Activated CD4-positive, alpha-beta T cell treated with anti-CD3 and anti-CD28 coated beads for 48 hours (primary cell): ENCODE results near the gene TNS3.
"Not testable (repeated sequence)": the region's sequence is repeated elsewhere in the genome, so short reads cannot be mapped to it uniquely, and the experiment has no call there.

ENCODE experiments used
- DNase-seq: peaks from one replicate; pipeline ENCODE4 v3.0.0-alpha.2; 2020

The TNS3 gene

GRCh38 chr7:47482013-47482875, 99.7 kb downstream of the TNS3 start:
- no peak for DNase-seq

DNA sequence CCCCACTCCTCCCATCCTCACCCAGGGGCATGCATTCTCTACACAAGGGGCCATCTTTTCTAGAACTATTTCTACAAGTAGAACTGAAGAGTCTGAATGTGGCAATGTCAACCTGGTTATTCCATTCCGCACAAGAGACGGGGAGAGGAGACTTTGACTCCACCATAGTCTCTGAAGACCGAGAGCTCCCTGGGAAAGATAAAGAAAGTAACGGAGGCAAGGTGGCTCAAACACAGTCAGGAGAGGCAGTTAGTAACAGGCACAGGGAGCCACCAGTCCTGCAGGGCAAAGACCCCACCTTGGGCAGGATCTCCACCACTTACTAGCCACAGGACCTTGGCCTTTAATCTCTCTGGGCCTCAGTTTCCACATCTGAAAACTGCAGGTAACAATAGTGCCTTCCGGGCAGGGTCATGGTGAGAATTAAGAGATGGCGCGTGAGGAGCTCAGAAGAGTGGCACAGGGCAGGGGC, 100.3 kb downstream of the TNS3 start:
- DNase-seq, result no peak

DNA sequence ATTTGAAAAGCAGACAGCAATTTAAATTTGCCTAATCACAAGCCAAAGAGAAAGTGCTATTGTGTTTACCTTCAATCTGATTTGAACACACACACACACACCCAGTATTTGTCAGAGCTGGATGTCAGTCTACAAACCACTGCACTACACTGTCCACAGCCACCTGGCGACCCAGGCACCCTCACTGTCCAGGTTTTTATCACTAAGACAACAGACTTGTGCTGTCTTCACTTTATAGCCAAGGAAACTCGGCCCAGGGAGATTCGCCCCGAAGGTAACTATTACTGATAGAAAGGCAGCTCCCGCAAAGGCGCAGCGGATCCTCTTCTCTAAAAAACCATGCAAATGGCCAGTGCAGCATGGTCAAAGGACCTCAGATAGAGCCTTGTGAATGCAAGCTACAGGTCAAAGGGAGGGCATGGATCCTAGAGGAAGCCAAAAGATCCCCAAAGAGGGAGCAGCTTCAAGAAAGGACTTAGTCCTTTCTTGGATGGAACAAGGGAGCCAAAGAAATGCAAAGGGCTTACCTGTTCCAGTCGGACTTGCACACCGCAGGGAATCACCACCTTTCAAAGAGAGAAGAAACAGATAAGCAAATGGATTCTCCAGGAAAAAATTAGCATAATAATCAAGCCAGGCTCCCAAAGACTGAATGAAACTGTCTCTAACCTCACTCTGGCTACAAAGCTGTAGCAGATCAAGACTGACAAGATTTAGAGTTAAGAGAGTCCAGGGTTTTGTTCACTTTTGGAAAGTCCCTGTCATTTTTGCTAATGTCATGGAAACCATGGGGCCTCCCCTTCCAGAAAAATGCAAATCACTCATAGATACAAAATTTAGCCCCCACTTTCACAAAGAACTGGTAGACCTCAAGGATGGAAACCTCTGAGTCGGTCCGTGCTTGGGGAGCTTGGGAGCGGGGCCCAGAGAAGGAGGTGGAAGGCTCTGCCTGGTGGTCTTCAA, 101.1 kb downstream of the TNS3 start:
- no peak for DNase-seq

- DNase-seq, result no peak
Observed at GRCh38 chr7:47479821-47480575, 101.9 kb downstream of the TNS3 start.

DNA sequence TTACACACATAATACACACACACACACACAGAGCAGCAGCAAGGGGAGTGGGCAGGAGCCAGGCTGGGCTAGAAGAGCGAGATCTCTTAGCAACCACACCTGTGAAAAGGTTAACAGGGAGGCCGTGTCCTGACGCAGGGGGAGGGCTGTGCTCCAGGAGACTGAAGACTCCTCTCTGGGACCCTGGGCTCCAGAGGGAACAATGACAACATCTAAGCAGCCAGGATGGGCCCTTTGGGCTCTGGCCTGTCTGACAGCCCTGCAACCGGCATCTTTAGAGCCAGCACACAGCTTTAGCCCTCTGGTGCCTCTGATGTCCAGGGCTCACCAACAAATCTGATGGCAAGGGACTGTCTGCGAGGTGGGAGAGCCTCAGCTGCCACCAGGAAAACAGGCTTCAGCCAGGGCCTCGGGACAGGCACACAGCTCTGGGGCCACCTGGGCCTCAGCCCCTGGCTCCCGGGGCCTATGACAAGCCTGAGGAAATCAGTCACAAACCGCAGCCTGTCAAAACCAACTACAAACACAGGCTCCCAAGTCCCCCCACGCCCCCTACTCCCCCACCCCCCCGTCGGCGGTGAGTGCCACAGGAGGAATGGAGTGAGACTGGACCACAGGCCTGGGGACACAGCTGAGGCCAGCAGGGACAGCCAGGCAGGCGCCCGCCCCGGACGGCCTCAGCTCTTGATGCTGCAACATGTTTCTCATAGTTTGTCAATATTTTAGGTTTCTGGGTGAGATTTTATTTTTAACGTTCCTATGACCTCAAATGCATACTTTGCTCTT, 102.8 kb downstream of the TNS3 start:
- DNase-seq, result no peak

GRCh38 chr7:47478017-47478344, 103.9 kb downstream of the TNS3 start:
- DNase-seq, result no peak

DNA sequence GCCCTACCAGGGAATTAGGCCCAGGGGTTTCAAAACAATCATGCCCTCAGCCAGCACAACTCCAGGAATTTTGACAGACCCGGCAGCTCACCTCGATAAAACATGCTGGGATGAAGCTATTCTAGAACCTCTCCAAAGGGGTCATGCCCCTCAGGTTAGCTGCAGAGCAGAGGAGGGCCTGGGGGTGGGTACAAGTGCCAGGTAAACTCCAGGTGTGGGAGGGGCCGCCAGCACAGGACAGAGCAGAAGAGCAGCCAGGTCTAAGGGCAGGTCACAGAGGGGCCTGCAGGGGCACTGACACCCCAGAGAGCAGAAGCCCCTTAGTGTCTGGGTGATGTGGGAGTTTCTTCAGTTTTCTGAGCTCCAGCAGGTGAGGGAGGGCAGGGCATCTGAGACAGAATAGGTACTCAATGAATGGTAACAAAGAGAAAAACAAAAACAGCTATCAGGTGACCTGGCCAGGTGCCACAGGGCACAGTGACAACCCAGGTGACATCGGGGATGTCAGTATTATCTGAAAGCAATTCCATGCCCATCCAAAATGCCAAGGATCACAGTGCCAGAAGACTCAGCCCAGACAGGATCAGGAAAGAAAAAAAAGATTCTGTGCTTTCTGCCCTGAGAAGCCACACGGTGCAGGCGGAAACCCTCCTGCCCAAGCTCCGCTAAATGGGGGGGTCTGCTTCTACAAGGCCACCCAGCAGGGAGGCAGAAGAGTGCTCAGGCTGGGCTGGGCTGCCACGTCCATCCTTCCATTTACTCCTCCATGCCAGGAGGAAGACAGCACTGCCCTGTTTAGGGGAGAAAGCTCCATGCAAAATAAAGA, 104.5 kb downstream of the TNS3 start:
- DNase-seq, result no peak

DNA sequence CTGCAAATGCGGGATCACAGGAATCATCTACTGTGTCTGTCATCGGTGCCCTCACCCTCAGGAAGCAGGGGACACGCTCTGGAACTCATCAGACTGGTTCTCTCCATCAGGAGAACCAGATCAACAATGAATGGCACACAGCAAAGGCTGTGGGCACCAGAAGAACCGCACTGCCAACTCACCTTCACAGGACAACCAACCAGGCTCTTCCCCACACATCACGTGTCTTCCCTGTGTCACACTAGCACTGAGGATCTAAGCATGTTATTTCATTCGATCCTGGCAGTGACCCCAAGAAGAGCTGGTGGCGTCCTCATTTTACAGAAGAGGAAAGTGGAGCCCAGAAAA, 106.1 kb downstream of the TNS3 start:
- DNase-seq, result no peak

DNA sequence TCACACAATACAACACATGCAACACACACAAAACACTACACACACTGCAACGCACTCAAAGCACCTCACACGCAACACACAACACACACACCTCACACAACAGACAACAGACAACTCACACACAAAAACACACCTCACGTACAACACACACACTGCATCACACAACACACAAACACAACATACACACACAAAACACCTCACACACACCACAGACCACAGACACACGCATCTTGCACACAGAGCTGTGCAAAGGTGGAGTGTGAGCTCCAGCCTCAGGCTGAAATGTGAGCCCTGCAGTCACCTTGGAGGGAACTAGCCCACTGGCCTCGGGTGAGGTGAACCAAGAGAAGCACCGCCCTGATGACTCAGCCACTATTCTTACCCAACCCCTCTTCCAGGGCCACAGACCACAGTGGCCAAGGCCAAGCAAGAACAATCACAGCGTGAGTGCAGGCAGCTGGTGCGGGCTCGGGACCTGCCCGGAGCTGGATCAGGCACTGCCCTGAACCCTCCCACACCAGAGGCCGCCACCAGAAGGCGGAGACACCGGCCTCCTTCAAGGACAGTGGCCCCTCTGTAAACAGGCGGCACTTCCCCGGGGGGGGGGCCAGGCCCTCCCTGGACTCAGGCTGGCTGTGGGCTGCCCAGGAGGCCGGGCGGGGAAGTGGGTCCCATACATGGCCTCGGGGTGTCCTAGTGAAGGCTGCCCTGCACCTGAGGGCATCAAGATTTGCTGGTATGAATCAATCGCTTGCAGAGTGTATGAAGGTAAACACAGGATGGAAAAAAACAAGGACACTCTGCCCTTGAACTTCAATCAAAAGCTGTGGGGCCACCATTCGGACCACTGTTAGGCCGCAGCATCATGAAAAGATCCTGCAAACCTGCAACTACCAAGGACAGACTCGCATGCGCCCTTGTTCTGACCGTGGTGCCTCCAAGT, 106.7 kb downstream of the TNS3 start:
- DNase-seq, result peak; percentile 43

GRCh38 chr7:47474211-47474936, 107.5 kb downstream of the TNS3 start:
- no peak for DNase-seq

GRCh38 chr7:47473499-47474210, 108.3 kb downstream of the TNS3 start:
- DNase-seq, result no peak

DNA sequence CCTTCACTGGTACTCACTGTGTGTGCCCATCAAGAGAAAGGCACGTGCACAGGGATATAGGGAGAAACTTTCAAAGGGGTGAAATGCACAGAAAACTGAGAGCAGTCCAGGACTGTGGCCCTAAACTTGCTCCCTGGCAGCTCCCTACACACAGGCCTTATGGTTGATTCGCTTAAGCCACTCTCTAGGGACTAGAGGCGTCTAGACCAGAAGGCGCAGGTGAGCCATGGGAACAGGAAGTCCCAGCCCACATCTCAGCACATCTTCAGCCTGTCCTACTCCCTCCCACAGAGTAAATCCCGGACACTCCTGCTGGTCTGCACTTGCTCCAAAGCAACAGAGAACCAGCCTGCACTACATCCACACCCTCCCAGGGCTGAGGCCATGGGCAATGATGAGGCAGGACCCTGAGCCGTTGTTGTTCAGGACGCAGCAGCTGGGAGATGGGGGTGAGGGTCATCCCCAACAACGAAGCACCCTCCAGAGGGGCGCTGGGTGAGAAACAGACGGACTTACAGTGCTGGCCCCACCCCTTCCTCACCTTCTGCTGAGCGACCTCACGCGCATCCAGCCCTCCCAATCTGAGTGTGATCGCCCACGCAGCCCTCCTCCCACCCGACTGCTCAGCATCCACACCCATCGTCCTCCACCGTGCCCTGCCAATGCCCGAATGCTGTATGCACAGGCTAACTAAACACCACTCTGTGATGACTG, 109.3 kb downstream of the TNS3 start:
- DNase-seq, result no peak

GRCh38 chr7:47471831-47472230, 110.1 kb downstream of the TNS3 start:
- no peak for DNase-seq

DNA sequence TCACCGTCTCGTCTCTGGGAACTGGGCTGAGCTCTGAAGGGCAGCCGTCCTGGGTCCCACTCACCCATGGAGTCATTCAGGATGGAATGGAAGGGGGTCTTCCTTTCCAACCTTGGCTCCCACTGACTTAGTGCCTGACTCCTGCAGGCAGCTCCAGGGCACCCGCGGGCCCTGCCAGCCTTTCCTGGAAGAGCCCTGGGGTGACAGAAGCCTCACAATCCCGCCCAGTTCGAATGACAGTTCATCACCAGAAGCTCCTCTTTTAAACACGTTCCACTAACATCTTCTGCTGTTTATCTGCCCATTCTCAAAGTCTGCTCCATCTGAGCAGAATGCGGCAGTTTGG, 110.6 kb downstream of the TNS3 start:
- DNase-seq, result no peak

- no peak for DNase-seq
Observed at GRCh38 chr7:47470567-47471357, 111.1 kb downstream of the TNS3 start.

DNA sequence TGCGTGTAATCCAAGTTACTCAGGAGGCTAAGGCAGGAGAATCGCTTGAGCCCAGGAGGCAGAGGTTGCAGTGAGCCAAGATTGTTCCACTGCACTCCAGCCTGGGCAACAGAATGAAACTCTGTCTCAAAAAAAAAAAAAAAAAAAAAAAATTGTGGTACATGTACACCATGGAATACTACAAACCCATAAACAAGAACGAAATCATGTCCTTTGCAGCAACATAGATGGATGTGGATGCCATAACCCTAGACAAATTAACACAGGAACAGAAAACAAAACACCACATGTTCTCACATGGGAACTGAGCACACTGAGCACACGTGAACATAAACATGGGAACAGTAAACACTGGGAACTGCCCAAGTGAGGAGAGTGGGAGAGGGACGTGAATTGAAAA, 112.1 kb downstream of the TNS3 start:
- DNase-seq, result not testable (repeated sequence)

- DNase-seq, result no peak
Observed at GRCh38 chr7:47466832-47467231, 115.1 kb downstream of the TNS3 start.
